T-helper 17 cell (primary cell): ENCODE measurements around the gene HORMAD2. TPM values are rescaled to one million over a fixed set of nuclear protein-coding genes. Genes with fewer than 3 reads are reported as not detected.
"Not testable (repeated sequence)": the region's sequence is repeated elsewhere in the genome, so short reads cannot be mapped to it uniquely, and the experiment has no call there.

Source experiments
- ATAC-seq: fragments of 150-1000 bp; cut with Tn5 transposase; 2 replicates; pipeline ENCODE4 v1.10.0; 2021; ENCODE audit warnings: mild to moderate bottlenecking, moderate library complexity
- DNase-seq, 3 donors: peaks; one replicate each; pipeline versions ENCODE4 v3.0.0 to v3.0.0-alpha.2; 2020 to 2021
- H3K9me3 ChIP-seq: one replicate; pipeline ENCODE4 v1.7.0; 2013; ENCODE audit warnings: low read length, mild to moderate bottlenecking; ENCODE audit not compliant: control insufficient read depth, poor library complexity, severe bottlenecking
- H3K27ac Mint-ChIP-seq: one replicate; pipeline ENCODE4 v1.8.0; 2022; ENCODE audit warnings: mild to moderate bottlenecking, moderate library complexity, mixed read lengths
- H3K27me3 Mint-ChIP-seq: one replicate; pipeline ENCODE4 v1.8.0; 2022; ENCODE audit warnings: mixed read lengths
- H3K36me3 Mint-ChIP-seq: one replicate; pipeline ENCODE4 v1.8.0; 2022; ENCODE audit warnings: low read depth, mixed read lengths
- H3K4me1 Mint-ChIP-seq: one replicate; pipeline ENCODE4 v1.8.0; 2022; ENCODE audit warnings: mild to moderate bottlenecking, mixed read lengths
- H3K4me3 Mint-ChIP-seq: one replicate; pipeline ENCODE4 v1.8.0; 2022; ENCODE audit warnings: mild to moderate bottlenecking, moderate library complexity, mixed read lengths
- total RNA-seq, 4 donors: library from RNA in 2 of 4; stranded (reverse) in 2 of 4; gene quantifications; one replicate each; pipeline ENCODE4 v1.2.3 and lab custom pipeline; 2022 to 2026

Gene HORMAD2
- total RNA-seq, 2 donors from 2014 or later: not detected

- no peak for ATAC-seq
- peaks cover 3% of the 10 kb centered on the region for H3K36me3 Mint-ChIP-seq
Observed at GRCh38 chr22:30045494-30045887, 34.8 kb upstream of the HORMAD2 start.

GRCh38 chr22:30045901-30046715 is 34.2 kb upstream of the HORMAD2 start:
- Mint-ChIP-seq H3K4me1 (peaks cover 9% of the 10 kb centered on the region), H3K27me3 (peaks cover 16% of the 10 kb centered on the region), H3K4me3 (no peak overlapping the region), H3K36me3 (peaks cover 3% of the 10 kb centered on the region), H3K27ac (no peak overlapping the region)
- DNase-seq (no peak), ATAC-seq (no peak)
- H3K9me3 ChIP-seq: no peaks in the 10 kb centered on the region

More at GRCh38 chr22:30045494-30045887, 34.8 kb upstream of the HORMAD2 start:
- H3K27ac Mint-ChIP-seq: no peak overlapping the region
- H3K4me1 Mint-ChIP-seq: peaks cover 9% of the 10 kb centered on the region
- H3K27me3 Mint-ChIP-seq: peaks cover 16% of the 10 kb centered on the region
- no peak for DNase-seq
- no peaks in the 10 kb centered on the region for H3K9me3 ChIP-seq
- no peak overlapping the region for H3K4me3 Mint-ChIP-seq

GRCh38 chr22:30046716-30047363 is 33.4 kb upstream of the HORMAD2 start:
- Mint-ChIP-seq H3K27me3 (peaks cover 12% of the 10 kb centered on the region), H3K4me1 (peaks cover 9% of the 10 kb centered on the region), H3K4me3 (no peak overlapping the region), H3K36me3 (peaks cover 3% of the 10 kb centered on the region), H3K27ac (peak overlapping the region; percentile 47)
- H3K9me3 ChIP-seq: no peaks in the 10 kb centered on the region
- DNase-seq (no peak), ATAC-seq (no peak)

GRCh38 chr22:30047364-30047738 is 32.9 kb upstream of the HORMAD2 start:
- H3K9me3 ChIP-seq: no peaks in the 10 kb centered on the region
- DNase-seq (no peak), ATAC-seq (peak; percentile 88)
- Mint-ChIP-seq H3K4me3 (no peak overlapping the region), H3K27me3 (peaks cover 7% of the 10 kb centered on the region), H3K27ac (peak overlapping the region; percentile 47), H3K36me3 (peaks cover 3% of the 10 kb centered on the region), H3K4me1 (peaks cover 7% of the 10 kb centered on the region)

- Mint-ChIP-seq H3K27me3 (no peaks in the 10 kb centered on the region), H3K4me3 (no peak overlapping the region), H3K4me1 (peaks cover 6% of the 10 kb centered on the region), H3K27ac (peak overlapping the region; percentile 17), H3K36me3 (no peaks in the 10 kb centered on the region)
- no peaks in the 10 kb centered on the region for H3K9me3 ChIP-seq
- ATAC-seq (no peak), DNase-seq (no peak)
Observed at GRCh38 chr22:30048681-30049080, 31.6 kb upstream of the HORMAD2 start.

GRCh38 chr22:30054067-30054763 is 26.0 kb upstream of the HORMAD2 start:
- Mint-ChIP-seq H3K36me3 (no peaks in the 10 kb centered on the region), H3K4me1 (peaks cover 3% of the 10 kb centered on the region), H3K27ac (no peak overlapping the region), H3K27me3 (no peaks in the 10 kb centered on the region), H3K4me3 (no peak overlapping the region)
- no peak for DNase-seq
- peaks cover 3% of the 10 kb centered on the region for H3K9me3 ChIP-seq
- no peak for ATAC-seq

- no peak for ATAC-seq
- peaks cover 3% of the 10 kb centered on the region for H3K9me3 ChIP-seq
- Mint-ChIP-seq H3K27me3 (no peaks in the 10 kb centered on the region), H3K27ac (no peak overlapping the region), H3K36me3 (no peaks in the 10 kb centered on the region), H3K4me3 (no peak overlapping the region), H3K4me1 (peaks cover 3% of the 10 kb centered on the region)
- DNase-seq: no peak
Observed at GRCh38 chr22:30054764-30055069, 25.5 kb upstream of the HORMAD2 start.

GRCh38 chr22:30056015-30056414 is 24.2 kb upstream of the HORMAD2 start:
- no peak overlapping the region for H3K27ac Mint-ChIP-seq
- no peaks in the 10 kb centered on the region for H3K36me3 Mint-ChIP-seq
- H3K4me1 Mint-ChIP-seq: peaks cover 3% of the 10 kb centered on the region
- peaks cover 3% of the 10 kb centered on the region for H3K9me3 ChIP-seq
- no peak overlapping the region for H3K4me3 Mint-ChIP-seq
- H3K27me3 Mint-ChIP-seq: no peaks in the 10 kb centered on the region
- DNase-seq (no peak), ATAC-seq (no peak)

GRCh38 chr22:30057375-30057774 is 22.9 kb upstream of the HORMAD2 start:
- Mint-ChIP-seq H3K4me1 (peaks cover 3% of the 10 kb centered on the region), H3K27ac (no peak overlapping the region), H3K4me3 (no peak overlapping the region)

GRCh38 chr22:30059346-30060020 is 20.8 kb upstream of the HORMAD2 start:
- not testable (repeated sequence) for H3K27ac Mint-ChIP-seq, DNase-seq, H3K4me3 Mint-ChIP-seq, H3K4me1 Mint-ChIP-seq, H3K27me3 Mint-ChIP-seq, H3K36me3 Mint-ChIP-seq, ATAC-seq, H3K9me3 ChIP-seq

More at GRCh38 chr22:30057375-30057774, 22.9 kb upstream of the HORMAD2 start:
- Mint-ChIP-seq H3K27me3 (no peaks in the 10 kb centered on the region), H3K36me3 (no peaks in the 10 kb centered on the region)
- peaks cover 3% of the 10 kb centered on the region for H3K9me3 ChIP-seq
- DNase-seq: no peak
- ATAC-seq: no peak

- DNase-seq, H3K36me3 Mint-ChIP-seq, H3K27me3 Mint-ChIP-seq, H3K27ac Mint-ChIP-seq, H3K4me3 Mint-ChIP-seq, ATAC-seq, H3K9me3 ChIP-seq, H3K4me1 Mint-ChIP-seq: not testable (repeated sequence)
Observed at GRCh38 chr22:30061094-30061493, 19.2 kb upstream of the HORMAD2 start.

- no peak overlapping the region for H3K4me3 Mint-ChIP-seq
- no peaks in the 10 kb centered on the region for H3K4me1 Mint-ChIP-seq
- H3K9me3 ChIP-seq: peaks cover 3% of the 10 kb centered on the region
- no peaks in the 10 kb centered on the region for H3K36me3 Mint-ChIP-seq
- ATAC-seq (no peak), DNase-seq (no peak)
- H3K27ac Mint-ChIP-seq: no peak overlapping the region
- no peaks in the 10 kb centered on the region for H3K27me3 Mint-ChIP-seq
Observed at GRCh38 chr22:30062259-30062658, 18.0 kb upstream of the HORMAD2 start.

- ATAC-seq (no peak), DNase-seq (no peak)
- Mint-ChIP-seq H3K27me3 (no peaks in the 10 kb centered on the region), H3K4me3 (no peak overlapping the region), H3K27ac (no peak overlapping the region), H3K36me3 (no peaks in the 10 kb centered on the region), H3K4me1 (no peaks in the 10 kb centered on the region)
- peaks cover 3% of the 10 kb centered on the region for H3K9me3 ChIP-seq
Observed at GRCh38 chr22:30062950-30063349, 17.3 kb upstream of the HORMAD2 start.
